ENCODE results near the gene PROM1.

Gene PROM1

DNA sequence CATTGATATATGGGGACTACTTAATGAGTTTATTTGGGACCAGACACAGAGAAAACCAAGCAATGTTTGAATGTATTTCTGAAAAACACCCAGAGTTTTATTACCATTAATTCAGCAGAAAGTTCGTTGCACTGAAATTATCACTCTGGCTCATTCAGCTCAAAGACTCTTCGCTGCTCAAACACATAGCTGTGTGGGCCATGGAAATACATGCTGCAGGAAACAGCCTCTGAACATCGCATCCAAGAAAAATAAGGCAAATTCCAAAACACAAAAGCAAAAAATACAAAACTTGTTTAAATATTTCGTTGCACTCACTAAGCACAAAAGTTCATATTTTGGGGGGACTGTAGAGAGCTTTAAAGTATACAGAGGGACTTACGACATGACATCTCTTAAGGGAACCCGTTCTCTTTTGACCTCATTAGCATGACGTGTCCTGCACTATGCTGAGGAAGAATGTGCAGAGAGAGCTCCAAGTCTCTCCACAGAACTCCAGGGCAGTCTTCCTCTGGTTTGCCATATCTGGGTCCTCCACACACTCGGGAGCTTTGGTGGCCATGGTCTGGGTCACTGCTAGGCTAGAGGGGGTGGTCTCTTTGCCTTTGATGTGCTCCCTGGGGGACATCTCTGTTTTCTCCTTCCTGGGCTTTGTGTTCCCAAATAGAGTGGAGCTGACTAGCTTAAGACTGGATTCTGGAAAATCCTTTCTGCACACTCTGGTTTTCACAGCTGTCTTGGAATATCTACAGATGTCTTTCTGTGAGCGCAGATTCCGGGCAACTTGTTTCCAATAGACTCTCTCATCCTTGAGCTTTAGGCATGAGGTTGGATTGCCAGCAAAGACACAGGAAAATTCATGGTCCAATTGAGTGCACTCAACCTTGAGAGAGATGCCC lies 148.1 kb downstream of the PROM1 start:
- no peak for DNase-seq

DNA sequence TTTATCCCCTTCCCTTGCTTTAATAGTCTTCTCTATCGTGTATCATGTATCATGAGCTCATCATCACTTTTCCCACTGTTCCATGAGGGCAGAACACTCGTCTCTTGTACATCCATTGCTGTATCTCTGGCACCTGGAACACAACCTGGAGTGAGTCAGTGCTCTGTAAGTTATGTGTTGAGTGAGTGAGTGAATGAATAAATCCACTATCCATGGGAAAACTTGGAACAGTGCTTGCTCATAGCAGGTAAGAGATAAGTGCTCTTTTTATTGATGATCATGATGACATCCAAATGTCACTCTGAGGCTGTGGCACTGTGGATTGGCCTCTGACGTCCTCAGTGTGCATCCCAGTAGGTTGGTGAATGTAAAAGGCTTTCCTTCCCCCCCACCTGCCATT lies 149.6 kb downstream of the PROM1 start:
- no peak for DNase-seq

DNA sequence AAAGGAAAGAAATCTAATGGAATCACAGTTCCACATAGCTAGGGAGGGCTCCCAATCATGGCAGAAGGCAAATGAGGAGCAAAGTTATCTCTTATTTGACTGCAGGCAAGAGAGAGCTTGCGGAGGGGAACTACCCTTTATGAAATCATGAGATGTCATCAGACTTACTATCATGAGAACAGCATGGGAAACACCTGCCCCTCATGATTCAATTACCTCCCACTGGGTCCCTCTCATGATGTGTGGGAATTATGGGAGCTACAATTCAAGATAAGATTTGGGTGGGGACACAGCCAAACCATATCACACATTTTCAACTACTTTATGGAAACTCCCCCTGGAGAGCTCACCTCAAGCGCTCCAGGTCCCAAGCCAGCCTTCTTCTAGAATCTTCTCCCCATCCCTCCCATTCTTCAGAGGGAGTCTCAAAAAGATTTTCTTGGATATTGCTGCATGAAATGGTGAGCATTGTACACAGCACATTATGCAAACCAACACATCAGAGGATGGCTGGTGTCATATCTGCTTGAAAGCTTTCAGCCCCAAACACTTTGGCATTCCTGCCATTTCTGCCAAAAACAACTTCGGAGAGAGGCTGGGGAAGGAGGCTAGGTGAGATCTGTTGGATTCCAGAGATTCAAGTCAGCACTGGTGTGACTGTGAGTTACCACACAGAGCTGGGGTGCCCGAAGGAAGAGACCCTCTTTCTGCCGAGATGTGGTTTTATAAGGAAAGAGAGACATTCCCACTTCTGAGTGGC lies 152.2 kb downstream of the PROM1 start:
- no peak for DNase-seq

DNA sequence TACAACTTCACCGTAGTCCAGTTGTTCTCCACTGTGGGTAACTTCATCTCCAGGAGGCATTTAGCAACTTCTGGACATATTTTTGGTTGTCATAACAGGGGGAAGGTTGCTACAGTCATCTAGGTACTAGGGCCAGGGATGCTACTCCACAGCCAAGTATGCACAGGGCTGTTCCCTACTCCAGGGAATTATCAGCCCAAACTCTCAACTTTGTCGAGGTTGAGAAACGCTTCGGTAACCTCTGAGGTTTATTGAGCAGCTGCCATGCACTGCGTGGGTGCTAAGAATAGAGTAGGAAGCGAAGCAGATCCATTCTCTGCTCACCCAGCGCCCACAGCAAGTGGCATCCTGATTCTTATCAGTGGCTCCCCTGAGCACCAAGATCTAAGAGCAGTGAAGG lies 153.5 kb downstream of the PROM1 start:
- no peak for DNase-seq

DNA sequence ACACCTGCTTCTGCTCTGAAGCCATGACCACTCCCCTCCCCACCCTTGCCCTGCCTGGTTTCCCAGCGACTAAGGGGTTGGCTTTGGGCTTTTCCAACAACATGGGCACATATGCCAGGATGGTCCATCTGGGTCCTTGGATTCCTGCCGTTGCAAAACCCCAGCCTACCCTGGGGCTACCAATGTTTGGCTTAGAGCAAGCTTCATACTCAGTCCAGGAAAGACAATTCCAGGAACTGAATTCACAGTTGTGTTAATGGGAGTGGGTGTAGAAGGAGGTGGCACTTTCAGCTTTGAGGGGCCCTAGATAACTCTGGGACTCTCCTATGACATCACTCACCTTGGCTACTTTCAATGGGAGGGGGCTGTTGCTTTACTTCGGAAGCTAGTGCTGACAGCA lies 154.3 kb downstream of the PROM1 start:
- DNase-seq, result no peak

DNA sequence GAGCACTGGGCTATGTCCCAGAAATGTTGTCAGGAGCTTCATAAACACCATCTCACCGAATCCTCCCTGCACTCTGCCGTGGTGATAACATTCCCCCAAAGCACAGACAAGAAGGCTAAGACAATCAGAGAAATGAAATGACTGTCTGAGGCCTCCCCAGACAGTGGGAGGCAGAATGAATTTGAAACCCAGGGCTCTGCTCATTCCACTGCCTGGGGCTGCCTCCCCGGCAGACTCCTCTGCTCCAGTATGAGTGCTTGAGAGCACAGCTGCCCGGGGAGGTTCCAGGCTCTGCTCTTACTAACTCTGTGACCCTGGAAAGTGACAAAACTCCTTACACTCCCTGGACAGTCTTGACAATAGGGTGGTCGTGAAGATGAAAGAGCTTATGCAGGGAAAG lies 154.9 kb downstream of the PROM1 start:
- no peak for DNase-seq

DNA sequence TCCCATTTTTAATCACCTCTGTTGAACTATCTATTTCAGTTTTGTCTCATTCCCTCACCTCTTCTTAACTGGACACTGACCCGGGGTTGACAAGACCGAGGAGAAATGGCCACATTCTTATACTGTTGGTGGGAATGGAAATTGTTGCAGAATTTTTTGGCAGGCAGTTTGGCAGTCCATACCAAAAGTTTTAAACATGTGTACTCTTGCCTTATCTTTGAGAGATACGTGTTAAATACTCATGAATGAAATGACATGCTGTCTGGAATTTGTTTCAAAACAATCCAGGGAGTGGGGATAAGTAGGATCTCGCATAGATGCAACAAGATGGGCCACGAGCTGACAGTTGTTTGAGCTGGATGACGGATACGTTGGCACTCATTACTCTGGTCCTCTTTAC lies 157.3 kb downstream of the PROM1 start:
- DNase-seq, result no peak

DNA sequence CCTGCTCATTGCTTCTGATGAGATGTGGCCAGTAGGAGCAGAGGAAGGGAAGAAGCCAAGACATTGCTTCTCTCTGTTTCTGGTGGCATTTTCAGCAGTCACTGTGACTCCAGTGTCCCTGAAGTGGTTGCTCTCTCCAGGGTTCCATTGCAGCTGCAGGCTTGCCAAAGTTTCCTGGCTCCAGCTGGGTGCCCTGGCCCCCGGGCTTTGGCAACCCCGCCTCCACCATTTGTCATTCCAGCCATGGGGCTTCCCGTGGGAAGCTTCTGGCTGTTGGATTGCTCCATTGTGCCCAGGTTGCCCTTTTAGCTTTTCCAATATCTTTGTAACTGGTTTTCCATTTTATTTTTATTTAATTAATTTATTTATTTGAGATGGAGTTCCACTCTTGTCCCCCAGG lies 158.0 kb downstream of the PROM1 start:
- DNase-seq, result no peak

DNA sequence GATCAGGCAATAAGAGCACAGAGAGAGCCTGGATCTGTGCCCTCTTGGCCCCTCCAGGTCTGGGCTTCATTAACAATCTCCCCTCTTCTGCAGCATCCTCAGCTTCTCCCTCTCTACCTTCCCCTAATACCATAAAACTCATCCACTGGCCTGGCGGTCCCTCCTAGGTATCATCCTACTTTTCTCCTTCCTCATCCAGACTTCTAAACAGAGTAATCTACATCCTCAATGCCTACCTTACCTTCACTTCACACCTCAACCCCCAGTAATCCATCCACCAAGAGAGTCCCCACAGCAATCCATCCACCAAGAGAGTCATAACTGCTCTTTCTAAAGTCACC lies 162.3 kb downstream of the PROM1 start:
- no peak for DNase-seq

DNA sequence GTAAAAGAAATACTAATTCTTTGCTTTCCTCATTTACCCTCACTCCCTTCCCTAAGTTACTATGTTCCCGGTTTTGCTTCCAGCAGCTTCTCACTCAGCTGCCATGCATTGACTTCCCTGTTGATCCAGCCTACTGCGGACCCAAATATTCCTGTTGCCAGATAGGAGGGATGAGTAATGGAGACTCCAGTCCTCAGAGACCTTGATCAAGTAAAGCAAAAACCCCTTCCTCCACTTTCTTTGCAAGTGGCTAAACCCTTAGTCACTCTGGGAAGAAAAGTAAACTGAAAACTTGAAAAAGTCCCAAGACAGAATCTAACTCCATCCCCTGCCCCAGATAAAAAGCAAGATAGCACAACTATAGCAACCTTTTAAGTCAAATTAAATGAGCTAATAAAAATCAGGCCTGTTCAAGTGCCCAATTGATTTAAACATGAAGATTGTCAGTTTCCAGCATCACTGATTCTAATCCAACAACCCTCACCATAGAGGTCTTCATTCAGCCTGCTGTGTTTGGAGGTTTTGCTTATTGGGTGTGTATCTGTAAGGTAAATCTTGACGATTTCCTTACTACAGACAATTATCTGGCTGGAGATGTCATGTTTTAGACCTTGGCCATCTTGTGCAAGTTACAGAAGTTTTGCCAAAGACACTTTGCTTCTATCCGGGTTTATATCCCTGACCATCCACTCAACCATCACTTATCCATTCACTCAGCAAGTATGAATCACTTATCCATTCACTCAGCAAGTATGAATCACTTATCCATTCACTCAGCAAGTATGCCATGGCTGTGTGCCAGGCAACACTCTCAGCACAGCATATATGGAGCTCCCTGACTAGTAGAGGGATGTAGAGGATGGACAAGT lies 162.9 kb downstream of the PROM1 start:
- no peak for DNase-seq

DNA sequence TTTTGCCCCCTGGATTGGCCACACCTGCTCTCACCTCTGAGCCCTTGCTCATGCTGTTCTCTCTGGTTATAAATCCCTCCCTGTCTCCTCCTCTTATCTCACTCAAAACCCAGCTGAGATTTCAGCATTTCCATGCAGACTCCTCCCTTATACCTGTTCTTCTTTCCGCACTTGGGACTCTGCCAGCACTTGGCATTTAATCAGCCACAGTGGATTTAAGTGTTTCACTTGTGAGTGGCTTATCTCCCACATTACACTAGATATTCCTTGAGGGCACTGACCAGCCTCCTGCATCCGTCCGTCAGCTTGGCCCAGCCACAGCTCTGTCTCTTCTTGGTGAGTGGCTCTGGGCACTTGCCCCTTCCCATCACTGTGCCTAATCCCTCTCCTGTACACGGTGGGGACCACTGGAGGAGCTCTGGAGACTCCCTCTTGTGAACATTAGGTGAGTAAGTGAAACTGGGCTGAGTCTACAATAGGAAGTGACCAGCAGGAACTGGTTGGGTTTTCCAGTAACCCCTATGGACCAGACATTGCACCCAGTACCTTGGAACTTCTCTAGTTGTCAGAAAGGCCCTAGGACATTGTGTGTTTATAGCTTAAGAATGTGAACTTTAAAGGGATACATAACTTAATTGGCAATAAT lies 165.2 kb downstream of the PROM1 start:
- no peak for DNase-seq
